Psoas muscle (tissue), 8 donors: Measurements from ENCODE around the gene DAB1. TPM values are rescaled to one million over a fixed set of nuclear protein-coding genes. Genes with fewer than 3 reads are reported as not detected.

Experiments used
- ATAC-seq, 4 donors: fragments of 200-7000 bp; cut with Tn5 transposase; one replicate each; pipeline ENCODE4 v1.9.1; 2020; ENCODE audit warnings: moderate library complexity in 3 of 4, mild to moderate bottlenecking in 2 of 4
- DNase-seq, 2 donors: peaks; one replicate each; pipeline ENCODE4 v3.0.0-alpha.2; 2020
- H3K27ac ChIP-seq: fragments of 200-600 bp; one replicate; pipeline ENCODE4 v1.8.0; 2022
- H3K27me3 ChIP-seq, 3 donors: fragments of 200-600 bp in 1 of 3; one replicate each; pipeline versions ENCODE4 v1.6.1 to v1.8.0; 2013 to 2022; ENCODE audit warnings: low read length in 2 of 3, mild to moderate bottlenecking in 2 of 3, moderate library complexity in 1 of 3; ENCODE audit not compliant: insufficient read depth in 3 of 3
- H3K36me3 ChIP-seq, 2 donors: fragments of 200-600 bp in 1 of 2; one replicate each; pipeline versions ENCODE4 v1.6.1 to v1.8.0; 2013 to 2022; ENCODE audit warnings: low read depth in 1 of 2, mild to moderate bottlenecking in 1 of 2, moderate library complexity in 1 of 2; ENCODE audit not compliant: insufficient read depth in 1 of 2
- H3K4me1 ChIP-seq: fragments of 200-600 bp; one replicate; pipeline ENCODE4 v1.8.0; 2022
- H3K4me3 ChIP-seq: fragments of 200-600 bp; one replicate; pipeline ENCODE4 v1.8.0; 2022; ENCODE audit warnings: mild to moderate bottlenecking
- H3K9me3 ChIP-seq: fragments of 200-600 bp; one replicate; pipeline ENCODE4 v1.8.0; 2022
- CTCF ChIP-seq: fragments of 200-600 bp; IDR thresholded peaks from one replicate; pipeline ENCODE4 v1.8.0; 2022; ENCODE audit warnings: antibody characterized with exemption
- WGBS, 3 donors: extraction: QIAGEN DNeasy Blood & Tissue Kit; methylation state at CpG; one replicate each; pipeline versions ENCODE4 v1.1.6 to v1.1.7; 2013; 5-methylcytosine and 5-hydroxymethylcytosine counted together
- intact Hi-C, 2 donors: fragments of 100-400 bp; cut with DNase I; formaldehyde crosslinking; loops; one replicate each; pipeline versions ENCODE4 v1.11.0 to v1.14.2; 2022
- polyA plus RNA-seq, 3 donors: library from polyadenylated mRNA; stranded (reverse); fragments of 200-250 nt; gene quantifications; one replicate each; pipeline ENCODE4 v1.2.3, GENCODE V29; 2013
- total RNA-seq, 4 donors: library from RNA; stranded (reverse); fragmentation: NEBNext Ultra II Directional in 2 of 4; extraction: Animal tissue kit (Norgen Biotek cat#: 25700) in 2 of 4; gene quantifications; one replicate each; pipeline versions ENCODE4 v1.2.1 to v1.2.4, GENCODE V29; 2021 to 2023
- donor health status: healthy with polysubstance abuse.
- donor health status: DM: no; HTN: no; CAD: no; lungs with moderate emphysema.
- donor health status: Bipolar disorder and iron deficiency.
- donor health status: healthy.
- donor health status: DM: yes; HTN: yes; CAD: no.
- donor health status: DM: no; HTN: no; CAD: no.
- donor health status: DM: no; HTN: no; CAD: no.
- donor health status: DM: yes; HTN: yes; CAD: no.

The DAB1 gene
- total and polyA plus RNA-seq, 7 donors = 0.04 to 0.28 (median 0.09) TPM; not detected in 1

DNA sequence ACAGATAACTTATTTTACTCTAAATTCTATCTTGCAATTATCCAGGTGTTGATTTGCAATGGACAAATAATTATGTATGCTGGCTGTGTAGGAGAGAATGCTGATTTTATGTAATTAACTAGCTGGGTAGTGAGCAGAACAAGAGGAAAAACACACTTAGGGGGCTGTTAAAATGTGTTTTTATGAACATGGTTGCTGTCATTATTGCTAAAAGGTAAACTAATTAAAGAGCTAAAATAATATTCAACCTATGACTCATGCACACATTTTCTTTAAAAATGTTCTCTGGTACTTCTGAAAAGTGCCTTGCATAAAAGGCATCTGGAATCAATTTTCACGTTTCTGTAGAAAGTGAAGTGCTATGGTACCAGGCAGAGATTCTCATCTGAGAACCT lies 265.3 kb downstream of the DAB1 start:
- no peaks in the 10 kb centered on the region for H3K36me3 ChIP-seq
- no peaks in the 10 kb centered on the region for H3K4me1 ChIP-seq
- H3K27me3 ChIP-seq = peaks cover 0 to 3% (median 0%) of the 10 kb centered on the region in 3 donors
- no peak overlapping the region for H3K27ac ChIP-seq
- no peak for DNase-seq
- H3K4me3 ChIP-seq = no peak overlapping the region
- no peak for TF ChIP-seq CTCF
- no peaks in the 10 kb centered on the region for H3K9me3 ChIP-seq
- ATAC-seq = no peak
- intact Hi-C loops = no loop called here
- 25 to 65% (median 33%) methylated on average over 1 of the region's 1 CpG for WGBS, 3 donors

DNA sequence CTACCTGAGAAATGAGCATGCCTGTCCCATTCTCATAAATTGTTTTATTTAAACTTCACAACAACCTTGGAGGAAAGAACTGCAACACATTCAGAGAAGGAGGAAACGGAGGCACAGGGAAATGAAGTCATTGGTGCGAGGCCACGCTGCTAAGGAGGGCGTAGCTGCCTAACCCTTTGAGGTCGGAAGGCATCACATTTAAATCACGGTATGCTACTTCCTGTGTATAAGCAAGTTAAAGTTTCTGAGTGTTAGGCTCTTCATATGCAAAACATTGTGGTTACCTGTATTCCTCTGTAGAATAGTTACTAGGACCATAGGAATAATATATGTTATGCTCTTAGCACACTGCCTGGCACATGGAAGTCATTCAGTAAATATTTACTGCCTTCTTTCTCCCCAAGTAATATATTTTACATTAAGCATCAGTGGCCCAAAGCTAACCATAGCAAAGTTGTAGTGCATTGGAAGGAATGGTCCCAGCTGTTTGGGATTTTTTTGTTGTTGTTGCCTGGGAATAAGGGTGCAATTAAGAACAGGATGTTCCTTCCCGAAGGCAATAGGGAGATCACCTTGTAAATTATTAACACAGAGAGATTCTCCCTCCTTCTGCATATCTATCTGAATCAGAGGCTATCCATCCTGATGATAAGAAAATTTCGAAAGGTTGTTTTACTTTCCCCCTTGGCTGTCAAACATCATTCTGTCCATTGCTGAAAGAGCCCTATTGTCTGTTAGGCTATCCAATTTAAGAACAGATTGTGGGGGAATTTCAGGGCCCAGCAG lies 265.8 kb downstream of the DAB1 start:
- WGBS, 3 donors = 60 to 68% (median 68%) methylated on average over 8 of the region's 8 CpGs
- H3K9me3 ChIP-seq = no peaks in the 10 kb centered on the region
- H3K36me3 ChIP-seq = no peaks in the 10 kb centered on the region
- no peak for TF ChIP-seq CTCF
- H3K27me3 ChIP-seq = peaks cover 0 to 3% (median 0%) of the 10 kb centered on the region in 3 donors
- no peak overlapping the region for H3K4me3 ChIP-seq
- intact Hi-C loops = no loop called here
- no peak overlapping the region for H3K27ac ChIP-seq
- ATAC-seq (no peak), DNase-seq (no peak)
- H3K4me1 ChIP-seq = no peaks in the 10 kb centered on the region

DNA sequence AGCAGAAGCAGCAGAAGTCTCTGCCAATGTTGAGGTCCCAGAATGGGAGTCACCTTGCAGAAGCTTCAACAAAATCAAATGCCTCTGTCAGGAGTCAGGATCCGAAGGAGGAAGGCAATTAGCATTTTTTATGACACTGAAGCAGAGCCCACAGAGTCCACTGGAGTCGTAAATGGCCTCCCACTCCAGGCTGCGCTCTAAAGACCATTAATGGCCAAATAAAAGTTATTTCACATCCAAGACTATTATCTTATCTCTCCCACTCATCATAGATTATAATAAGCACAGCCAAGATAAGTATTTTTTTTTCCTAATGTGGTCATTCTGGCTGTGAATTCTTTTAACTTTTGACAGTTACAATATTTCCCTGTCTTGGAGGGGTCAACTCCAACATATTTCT lies 267.0 kb downstream of the DAB1 start:
- Histone ChIP-seq H3K9me3 (no peaks in the 10 kb centered on the region), H3K4me3 (no peak overlapping the region), H3K27me3 (peaks cover 0 to 3% (median 0%) of the 10 kb centered on the region in 3 donors), H3K27ac (no peak overlapping the region), H3K36me3 (no peaks in the 10 kb centered on the region), H3K4me1 (no peaks in the 10 kb centered on the region)
- no peak for TF ChIP-seq CTCF
- no peak for ATAC-seq
- 61 to 71% (median 71%) methylated on average over 3 of the region's 3 CpGs for WGBS, 3 donors
- intact Hi-C loops = no loop called here
- DNase-seq = no peak

GRCh38 chr1:57146100-57146499 lies 277.8 kb downstream of the DAB1 start:
- Histone ChIP-seq H3K4me1 (no peaks in the 10 kb centered on the region), H3K27me3 (peaks cover 0 to 3% (median 0%) of the 10 kb centered on the region in 3 donors), H3K9me3 (no peaks in the 10 kb centered on the region), H3K4me3 (no peak overlapping the region), H3K27ac (no peak overlapping the region), H3K36me3 (no peaks in the 10 kb centered on the region)
- no peak for TF ChIP-seq CTCF
- 77 to 88% (median 83%) methylated on average over 2 of the region's 2 CpGs for WGBS, 3 donors
- ATAC-seq (no peak), DNase-seq (no peak)
- intact Hi-C loops = no loop called here

GRCh38 chr1:57142999-57143398 lies 280.9 kb downstream of the DAB1 start:
- H3K9me3 ChIP-seq = no peaks in the 10 kb centered on the region
- H3K36me3 ChIP-seq = no peaks in the 10 kb centered on the region
- H3K27me3 ChIP-seq = peaks cover 0 to 3% (median 3%) of the 10 kb centered on the region in 3 donors
- H3K27ac ChIP-seq = no peak overlapping the region
- H3K4me3 ChIP-seq = no peak overlapping the region
- DNase-seq (no peak), ATAC-seq (no peak)
- H3K4me1 ChIP-seq = no peaks in the 10 kb centered on the region
- no peak for TF ChIP-seq CTCF
- intact Hi-C loops = no loop called here
- 61 to 62% (median 61%) methylated on average over 2 of the region's 2 CpGs for WGBS, 3 donors
